HEK293 (cell line): ENCODE results near the gene GTF2H3.

Experiments
- HOXD13 ChIP-seq: sonication (generic); formaldehyde crosslinking; IDR thresholded peaks from 2 replicates; pipeline ENCODE4 v1.8.0; 2022; ENCODE audit warnings: missing genetic modification reagents, borderline replicate concordance
- SETDB1 ChIP-seq: IDR thresholded peaks from one replicate; pipeline ENCODE4 v1.6.1; 2017; ENCODE audit warnings: mild to moderate bottlenecking, low read length, moderate library complexity, mixed read lengths; ENCODE audit not compliant: insufficient read length
- TCF7L2 ChIP-seq: IDR thresholded peaks from 2 replicates; pipeline ENCODE4 v1.6.1; 2011; ENCODE audit warnings: low read depth, mild to moderate bottlenecking, inconsistent platforms, low read length, moderate library complexity, borderline replicate concordance
- TRIM28 ChIP-seq: IDR thresholded peaks from 2 replicates; pipeline ENCODE4 v1.6.1; 2011; ENCODE audit warnings: low read length, control low read depth, borderline replicate concordance
- ZNF133 ChIP-seq: fragments of 450-650 bp; formaldehyde crosslinking; IDR thresholded peaks from 2 replicates; pipeline ENCODE4 v1.5.1; 2016; ENCODE audit warnings: missing biosample characterization, missing genetic modification characterization
- ZNF610 ChIP-seq: fragments of 450-650 bp; formaldehyde crosslinking; IDR thresholded peaks from 2 replicates; pipeline ENCODE4 v1.5.1; 2016; ENCODE audit warnings: missing biosample characterization, missing genetic modification characterization, borderline replicate concordance
- TF ChIP-seq, protein P1 (sequence below): fragments of 450-650 bp; formaldehyde crosslinking; IDR thresholded peaks from 2 replicates; pipeline ENCODE4 v1.5.1; 2016; ENCODE audit warnings: missing biosample characterization, missing genetic modification characterization
- TF ChIP-seq, protein P2 (sequence below): fragments of 450-650 bp; formaldehyde crosslinking; optimal IDR thresholded peaks from 2 replicates; pipeline ENCODE3; 2016; ENCODE audit warnings: missing biosample characterization, mild to moderate bottlenecking, missing genetic modification characterization
- TF ChIP-seq, protein P3 (sequence below): fragments of 450-650 bp; formaldehyde crosslinking; IDR thresholded peaks from 2 replicates; pipeline ENCODE4 v1.5.1; 2016; ENCODE audit warnings: missing biosample characterization, missing genetic modification characterization
- TF ChIP-seq, protein P4 (sequence below): fragments of 450-650 bp; formaldehyde crosslinking; IDR thresholded peaks from 2 replicates; pipeline ENCODE4 v1.5.1; 2016; ENCODE audit warnings: missing biosample characterization, missing genetic modification characterization, low read depth

DNA sequence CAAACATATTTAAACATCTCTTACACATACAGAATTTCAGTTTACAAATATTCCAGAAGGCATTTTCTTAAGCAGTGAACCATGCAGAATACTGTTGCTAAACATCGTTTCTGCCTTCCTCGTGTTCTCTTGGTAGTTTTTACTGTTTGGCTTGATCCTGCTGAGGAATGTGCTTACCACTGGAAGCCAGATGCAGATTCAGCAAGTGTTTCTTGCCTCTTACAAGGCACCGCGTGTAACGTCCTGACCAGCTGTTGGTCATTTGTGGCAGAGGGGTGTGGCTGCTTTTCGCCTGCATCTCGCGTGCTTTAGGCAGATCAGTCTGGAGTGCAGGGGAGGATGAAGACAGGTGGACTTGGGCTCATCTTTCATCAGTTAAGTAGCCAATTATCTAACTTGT, 12.5 kb upstream of the GTF2H3 start:
- TF ChIP-seq, protein P1, sequence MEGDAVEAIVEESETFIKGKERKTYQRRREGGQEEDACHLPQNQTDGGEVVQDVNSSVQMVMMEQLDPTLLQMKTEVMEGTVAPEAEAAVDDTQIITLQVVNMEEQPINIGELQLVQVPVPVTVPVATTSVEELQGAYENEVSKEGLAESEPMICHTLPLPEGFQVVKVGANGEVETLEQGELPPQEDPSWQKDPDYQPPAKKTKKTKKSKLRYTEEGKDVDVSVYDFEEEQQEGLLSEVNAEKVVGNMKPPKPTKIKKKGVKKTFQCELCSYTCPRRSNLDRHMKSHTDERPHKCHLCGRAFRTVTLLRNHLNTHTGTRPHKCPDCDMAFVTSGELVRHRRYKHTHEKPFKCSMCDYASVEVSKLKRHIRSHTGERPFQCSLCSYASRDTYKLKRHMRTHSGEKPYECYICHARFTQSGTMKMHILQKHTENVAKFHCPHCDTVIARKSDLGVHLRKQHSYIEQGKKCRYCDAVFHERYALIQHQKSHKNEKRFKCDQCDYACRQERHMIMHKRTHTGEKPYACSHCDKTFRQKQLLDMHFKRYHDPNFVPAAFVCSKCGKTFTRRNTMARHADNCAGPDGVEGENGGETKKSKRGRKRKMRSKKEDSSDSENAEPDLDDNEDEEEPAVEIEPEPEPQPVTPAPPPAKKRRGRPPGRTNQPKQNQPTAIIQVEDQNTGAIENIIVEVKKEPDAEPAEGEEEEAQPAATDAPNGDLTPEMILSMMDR: no peak
- TF ChIP-seq ZNF610 (tag by site-specific recombination) (no peak), HOXD13 (no peak), TRIM28 (no peak), TCF7L2 (no peak), ZNF133 (tag by site-specific recombination) (no peak), SETDB1 (no peak)
- TF ChIP-seq, protein P2, sequence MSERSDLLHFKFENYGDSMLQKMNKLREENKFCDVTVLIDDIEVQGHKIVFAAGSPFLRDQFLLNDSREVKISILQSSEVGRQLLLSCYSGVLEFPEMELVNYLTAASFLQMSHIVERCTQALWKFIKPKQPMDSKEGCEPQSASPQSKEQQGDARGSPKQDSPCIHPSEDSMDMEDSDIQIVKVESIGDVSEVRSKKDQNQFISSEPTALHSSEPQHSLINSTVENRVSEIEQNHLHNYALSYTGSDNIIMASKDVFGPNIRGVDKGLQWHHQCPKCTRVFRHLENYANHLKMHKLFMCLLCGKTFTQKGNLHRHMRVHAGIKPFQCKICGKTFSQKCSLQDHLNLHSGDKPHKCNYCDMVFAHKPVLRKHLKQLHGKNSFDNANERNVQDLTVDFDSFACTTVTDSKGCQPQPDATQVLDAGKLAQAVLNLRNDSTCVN (tag by site-specific recombination): no peak
- TF ChIP-seq, protein P3, sequence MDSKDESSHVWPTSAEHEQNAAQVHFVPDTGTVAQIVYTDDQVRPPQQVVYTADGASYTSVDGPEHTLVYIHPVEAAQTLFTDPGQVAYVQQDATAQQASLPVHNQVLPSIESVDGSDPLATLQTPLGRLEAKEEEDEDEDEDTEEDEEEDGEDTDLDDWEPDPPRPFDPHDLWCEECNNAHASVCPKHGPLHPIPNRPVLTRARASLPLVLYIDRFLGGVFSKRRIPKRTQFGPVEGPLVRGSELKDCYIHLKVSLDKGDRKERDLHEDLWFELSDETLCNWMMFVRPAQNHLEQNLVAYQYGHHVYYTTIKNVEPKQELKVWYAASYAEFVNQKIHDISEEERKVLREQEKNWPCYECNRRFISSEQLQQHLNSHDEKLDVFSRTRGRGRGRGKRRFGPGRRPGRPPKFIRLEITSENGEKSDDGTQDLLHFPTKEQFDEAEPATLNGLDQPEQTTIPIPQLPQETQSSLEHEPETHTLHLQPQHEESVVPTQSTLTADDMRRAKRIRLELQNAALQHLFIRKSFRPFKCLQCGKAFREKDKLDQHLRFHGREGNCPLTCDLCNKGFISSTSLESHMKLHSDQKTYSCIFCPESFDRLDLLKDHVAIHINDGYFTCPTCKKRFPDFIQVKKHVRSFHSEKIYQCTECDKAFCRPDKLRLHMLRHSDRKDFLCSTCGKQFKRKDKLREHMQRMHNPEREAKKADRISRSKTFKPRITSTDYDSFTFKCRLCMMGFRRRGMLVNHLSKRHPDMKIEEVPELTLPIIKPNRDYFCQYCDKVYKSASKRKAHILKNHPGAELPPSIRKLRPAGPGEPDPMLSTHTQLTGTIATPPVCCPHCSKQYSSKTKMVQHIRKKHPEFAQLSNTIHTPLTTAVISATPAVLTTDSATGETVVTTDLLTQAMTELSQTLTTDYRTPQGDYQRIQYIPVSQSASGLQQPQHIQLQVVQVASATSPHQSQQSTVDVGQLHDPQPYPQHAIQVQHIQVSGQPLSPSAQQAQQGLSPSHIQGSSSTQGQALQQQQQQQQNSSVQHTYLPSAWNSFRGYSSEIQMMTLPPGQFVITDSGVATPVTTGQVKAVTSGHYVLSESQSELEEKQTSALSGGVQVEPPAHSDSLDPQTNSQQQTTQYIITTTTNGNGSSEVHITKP: no peak
- TF ChIP-seq, protein P4, sequence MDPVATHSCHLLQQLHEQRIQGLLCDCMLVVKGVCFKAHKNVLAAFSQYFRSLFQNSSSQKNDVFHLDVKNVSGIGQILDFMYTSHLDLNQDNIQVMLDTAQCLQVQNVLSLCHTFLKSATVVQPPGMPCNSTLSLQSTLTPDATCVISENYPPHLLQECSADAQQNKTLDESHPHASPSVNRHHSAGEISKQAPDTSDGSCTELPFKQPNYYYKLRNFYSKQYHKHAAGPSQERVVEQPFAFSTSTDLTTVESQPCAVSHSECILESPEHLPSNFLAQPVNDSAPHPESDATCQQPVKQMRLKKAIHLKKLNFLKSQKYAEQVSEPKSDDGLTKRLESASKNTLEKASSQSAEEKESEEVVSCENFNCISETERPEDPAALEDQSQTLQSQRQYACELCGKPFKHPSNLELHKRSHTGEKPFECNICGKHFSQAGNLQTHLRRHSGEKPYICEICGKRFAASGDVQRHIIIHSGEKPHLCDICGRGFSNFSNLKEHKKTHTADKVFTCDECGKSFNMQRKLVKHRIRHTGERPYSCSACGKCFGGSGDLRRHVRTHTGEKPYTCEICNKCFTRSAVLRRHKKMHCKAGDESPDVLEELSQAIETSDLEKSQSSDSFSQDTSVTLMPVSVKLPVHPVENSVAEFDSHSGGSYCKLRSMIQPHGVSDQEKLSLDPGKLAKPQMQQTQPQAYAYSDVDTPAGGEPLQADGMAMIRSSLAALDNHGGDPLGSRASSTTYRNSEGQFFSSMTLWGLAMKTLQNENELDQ (tag by site-specific recombination): no peak
